Esophagus muscularis mucosa (tissue), 4 donors: ENCODE measurements around the gene BORCS8.

ENCODE experiments used
- CTCF ChIP-seq, 3 experiments: fragments of 200-600 bp in 2 of 3; fragments of 450-650 bp in 1 of 3; sonication (generic) in 2 of 3; IDR thresholded peaks; one replicate each; pipeline ENCODE4 v1.5.1; 2017 to 2019; ENCODE audit warnings: antibody characterized with exemption in 3 of 3, mild to moderate bottlenecking in 2 of 3, moderate library complexity in 1 of 3
- EP300 ChIP-seq: sonication (generic); formaldehyde crosslinking; IDR thresholded peaks from one replicate; pipeline ENCODE4 v1.6.1; 2017; ENCODE audit warnings: antibody characterized with exemption
- POLR2A ChIP-seq: fragments of 450-650 bp; IDR thresholded peaks from one replicate; pipeline ENCODE4 v1.6.1; 2017; ENCODE audit warnings: antibody characterized with exemption, moderate library complexity, mild to moderate bottlenecking, low read depth
- POLR2AphosphoS5 ChIP-seq, 2 donors: sonication (generic); formaldehyde crosslinking; IDR thresholded peaks; one replicate each; pipeline ENCODE4 v1.6.1; 2017; ENCODE audit warnings: antibody characterized with exemption in 2 of 2

GRCh38 chr19:19224852-19225494, 33.0 kb upstream of the BORCS8 start:
- no peak for TF ChIP-seq POLR2A
- peak; percentile 41 to 59 (median 50) for TF ChIP-seq CTCF (IDR thresholded peaks at IDR 0.05)
- TF ChIP-seq POLR2AphosphoS5 (IDR thresholded peaks at IDR 0.05), result no peak
- no peak for TF ChIP-seq EP300
